HCT116 (cell line): ENCODE data around the gene KPNA1.

Experiments
- CEBPB ChIP-seq: IDR thresholded peaks from 2 replicates; pipeline ENCODE4 v1.6.1; 2012; ENCODE audit warnings: low read depth
- EZH2 ChIP-seq: fragments of 200-600 bp; sonication (generic); IDR thresholded peaks from 2 replicates; pipeline ENCODE4 v1.6.1; 2017; ENCODE audit warnings: antibody characterized with exemption, mixed run types
- POLR2A ChIP-seq: IDR thresholded peaks from 2 replicates; pipeline ENCODE4 v1.7.0; 2011; ENCODE audit warnings: borderline replicate concordance; ENCODE audit not compliant: insufficient read depth, insufficient read length; ENCODE audit errors: extremely low read depth
- YY1 ChIP-seq: IDR thresholded peaks from 2 replicates; pipeline ENCODE4 v1.6.1; 2011; ENCODE audit warnings: low read length, low read depth, moderate library complexity, mild to moderate bottlenecking; ENCODE audit not compliant: insufficient replicate concordance; ENCODE audit errors: extremely low read depth
- ZNF274 ChIP-seq: fragments of 200-500 bp; sonication (Bioruptor generic); IDR thresholded peaks from 2 replicates; pipeline ENCODE4 v1.6.1; 2014; ENCODE audit warnings: mild to moderate bottlenecking, low read depth, low read length, inconsistent platforms
- TF ChIP-seq, protein P1 (sequence below), 3 experiments: fragments of 200-600 bp in 1 of 3; sonication (generic) in 1 of 3; IDR thresholded peaks in 2 of 3; conservative IDR thresholded peaks in 1 of 3; 2 replicates each; pipeline ENCODE4 v1.5.1; 2012 to 2017; ENCODE audit warnings: low read depth in 2 of 3, low read length in 2 of 3, antibody characterized with exemption in 1 of 3, borderline replicate concordance in 1 of 3, control low read depth in 1 of 3, mild to moderate bottlenecking in 1 of 3, mixed read lengths in 1 of 3, mixed run types in 1 of 3, moderate library complexity in 1 of 3; ENCODE audit not compliant: insufficient read depth in 1 of 3
- TF ChIP-seq, protein P2 (sequence below): IDR thresholded peaks from 2 replicates; pipeline ENCODE4 v1.6.1; 2012
- TF ChIP-seq, protein P3 (sequence below): IDR thresholded peaks from 2 replicates; pipeline ENCODE4 v1.6.1; 2011; ENCODE audit warnings: mild to moderate bottlenecking, low read length, moderate library complexity; ENCODE audit not compliant: insufficient replicate concordance; ENCODE audit errors: extremely low read depth

DNA sequence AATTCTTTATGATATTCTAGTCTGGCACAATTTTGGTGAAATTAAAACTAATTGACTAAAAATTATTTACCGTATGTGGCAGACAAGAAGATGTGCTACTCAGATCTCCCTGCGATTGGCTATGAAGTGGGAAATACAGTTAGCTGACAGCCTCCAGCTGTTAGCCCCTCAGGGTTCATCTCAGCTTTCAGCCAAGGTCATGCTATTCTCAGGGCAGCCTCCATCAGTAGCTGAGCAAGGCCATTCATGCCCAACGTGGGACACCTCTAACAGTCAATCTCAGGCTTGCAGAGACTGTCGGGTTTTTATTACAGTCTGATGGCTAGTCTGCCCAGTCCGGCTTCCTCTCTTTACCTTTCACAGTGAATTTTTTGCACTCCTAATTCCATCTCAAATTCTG lies 42.6 kb upstream of the KPNA1 start:
- TF ChIP-seq, protein P1, sequence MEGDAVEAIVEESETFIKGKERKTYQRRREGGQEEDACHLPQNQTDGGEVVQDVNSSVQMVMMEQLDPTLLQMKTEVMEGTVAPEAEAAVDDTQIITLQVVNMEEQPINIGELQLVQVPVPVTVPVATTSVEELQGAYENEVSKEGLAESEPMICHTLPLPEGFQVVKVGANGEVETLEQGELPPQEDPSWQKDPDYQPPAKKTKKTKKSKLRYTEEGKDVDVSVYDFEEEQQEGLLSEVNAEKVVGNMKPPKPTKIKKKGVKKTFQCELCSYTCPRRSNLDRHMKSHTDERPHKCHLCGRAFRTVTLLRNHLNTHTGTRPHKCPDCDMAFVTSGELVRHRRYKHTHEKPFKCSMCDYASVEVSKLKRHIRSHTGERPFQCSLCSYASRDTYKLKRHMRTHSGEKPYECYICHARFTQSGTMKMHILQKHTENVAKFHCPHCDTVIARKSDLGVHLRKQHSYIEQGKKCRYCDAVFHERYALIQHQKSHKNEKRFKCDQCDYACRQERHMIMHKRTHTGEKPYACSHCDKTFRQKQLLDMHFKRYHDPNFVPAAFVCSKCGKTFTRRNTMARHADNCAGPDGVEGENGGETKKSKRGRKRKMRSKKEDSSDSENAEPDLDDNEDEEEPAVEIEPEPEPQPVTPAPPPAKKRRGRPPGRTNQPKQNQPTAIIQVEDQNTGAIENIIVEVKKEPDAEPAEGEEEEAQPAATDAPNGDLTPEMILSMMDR (IDR thresholded peaks at IDR 0.05 in 2 of 3, conservative IDR thresholded peaks at IDR 0.05 in 1 of 3; ENCODE audit: borderline replicate concordance in 1 of 3, insufficient read depth in 1 of 3, low read depth in 2 of 3, low read length in 2 of 3), result no peak
- TF ChIP-seq, protein P2, sequence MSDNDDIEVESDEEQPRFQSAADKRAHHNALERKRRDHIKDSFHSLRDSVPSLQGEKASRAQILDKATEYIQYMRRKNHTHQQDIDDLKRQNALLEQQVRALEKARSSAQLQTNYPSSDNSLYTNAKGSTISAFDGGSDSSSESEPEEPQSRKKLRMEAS, result no peak
- TF ChIP-seq, protein P3, sequence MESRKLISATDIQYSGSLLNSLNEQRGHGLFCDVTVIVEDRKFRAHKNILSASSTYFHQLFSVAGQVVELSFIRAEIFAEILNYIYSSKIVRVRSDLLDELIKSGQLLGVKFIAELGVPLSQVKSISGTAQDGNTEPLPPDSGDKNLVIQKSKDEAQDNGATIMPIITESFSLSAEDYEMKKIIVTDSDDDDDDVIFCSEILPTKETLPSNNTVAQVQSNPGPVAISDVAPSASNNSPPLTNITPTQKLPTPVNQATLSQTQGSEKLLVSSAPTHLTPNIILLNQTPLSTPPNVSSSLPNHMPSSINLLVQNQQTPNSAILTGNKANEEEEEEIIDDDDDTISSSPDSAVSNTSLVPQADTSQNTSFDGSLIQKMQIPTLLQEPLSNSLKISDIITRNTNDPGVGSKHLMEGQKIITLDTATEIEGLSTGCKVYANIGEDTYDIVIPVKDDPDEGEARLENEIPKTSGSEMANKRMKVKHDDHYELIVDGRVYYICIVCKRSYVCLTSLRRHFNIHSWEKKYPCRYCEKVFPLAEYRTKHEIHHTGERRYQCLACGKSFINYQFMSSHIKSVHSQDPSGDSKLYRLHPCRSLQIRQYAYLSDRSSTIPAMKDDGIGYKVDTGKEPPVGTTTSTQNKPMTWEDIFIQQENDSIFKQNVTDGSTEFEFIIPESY, result no peak
- no peak for TF ChIP-seq POLR2A
- no peak for TF ChIP-seq ZNF274
- TF ChIP-seq YY1, result no peak
- no peak for TF ChIP-seq CEBPB
- no peak for TF ChIP-seq EZH2
